GM23338 (cell line): ENCODE measurements around the gene GBP6. TPM values are rescaled to one million over a fixed set of nuclear protein-coding genes. Genes with fewer than 3 reads are reported as not detected.

Experiments used
- ATAC-seq: fragments of 200-7000 bp; cut with Tn5 transposase; 3 replicates; pipeline ENCODE4 v1.9.1; 2020
- DNase-seq: peaks from one replicate; pipeline ENCODE4 v3.0.0-alpha.2; 2015; ENCODE audit warnings: low spot score
- H2AFZ ChIP-seq: fragments of 200-600 bp; sonication (generic); 2 replicates; pipeline ENCODE4 v1.8.0; 2016; ENCODE audit warnings: antibody characterized with exemption, mild to moderate bottlenecking, moderate library complexity
- H3F3A ChIP-seq: fragments of 200-600 bp; sonication (generic); replicated peaks from 2 replicates; pipeline ENCODE4 v1.8.0; 2017; ENCODE audit warnings: antibody characterized with exemption, mixed run types, low read depth
- H3K27ac ChIP-seq: fragments of 200-600 bp; sonication (generic); 2 replicates; pipeline ENCODE4 v1.6.1; 2016; ENCODE audit warnings: low read depth
- H3K27me3 ChIP-seq: fragments of 200-600 bp; sonication (generic); 2 replicates; pipeline ENCODE4 v1.8.0; 2016; ENCODE audit warnings: mild to moderate bottlenecking, mixed run types, moderate library complexity; ENCODE audit not compliant: insufficient read depth
- H3K36me3 ChIP-seq: fragments of 200-600 bp; sonication (generic); 2 replicates; pipeline ENCODE4 v1.8.0; 2016; ENCODE audit warnings: mild to moderate bottlenecking; ENCODE audit not compliant: insufficient read depth
- H3K4me1 ChIP-seq: fragments of 200-600 bp; sonication (generic); 2 replicates; pipeline ENCODE4 v1.8.0; 2016; ENCODE audit warnings: mild to moderate bottlenecking, moderate library complexity; ENCODE audit not compliant: insufficient read depth
- H3K4me2 ChIP-seq: fragments of 200-600 bp; sonication (generic); 2 replicates; pipeline ENCODE4 v1.7.1; 2017; ENCODE audit warnings: mixed run types
- H3K4me3 ChIP-seq: fragments of 200-600 bp; sonication (generic); 2 replicates; pipeline ENCODE4 v1.6.1; 2016; ENCODE audit warnings: mixed run types
- H3K79me2 ChIP-seq: fragments of 200-600 bp; sonication (generic); replicated peaks from 2 replicates; pipeline ENCODE4 v1.8.0; 2017; ENCODE audit warnings: mild to moderate bottlenecking; ENCODE audit not compliant: insufficient read depth
- H3K9me2 ChIP-seq: fragments of 200-600 bp; sonication (generic); 2 replicates; pipeline ENCODE4 v1.8.0; 2017; ENCODE audit not compliant: insufficient read depth
- H4K20me1 ChIP-seq: fragments of 200-600 bp; sonication (generic); replicated peaks from 2 replicates; pipeline ENCODE4 v1.8.0; 2017; ENCODE audit warnings: mild to moderate bottlenecking; ENCODE audit not compliant: insufficient read depth
- H3K27ac Mint-ChIP-seq: 2 replicates; pipeline ENCODE4 v1.8.0; 2020; ENCODE audit warnings: inconsistent platforms, mild to moderate bottlenecking, moderate library complexity, mixed read lengths
- H3K27me3 Mint-ChIP-seq: 3 replicates; pipeline ENCODE4 v1.8.0; 2022; ENCODE audit warnings: low read depth, mild to moderate bottlenecking, moderate library complexity, mixed read lengths, inconsistent platforms; ENCODE audit not compliant: insufficient read depth, poor library complexity
- H3K36me3 Mint-ChIP-seq: 3 replicates; pipeline ENCODE4 v1.8.0; 2021; ENCODE audit warnings: low read depth, mild to moderate bottlenecking, inconsistent platforms, moderate library complexity, mixed read lengths
- H3K4me1 Mint-ChIP-seq: 3 replicates; pipeline ENCODE4 v1.8.0; 2020; ENCODE audit warnings: mild to moderate bottlenecking, inconsistent platforms, mixed read lengths
- H3K4me3 Mint-ChIP-seq: 3 replicates; pipeline ENCODE4 v1.8.0; 2021; ENCODE audit warnings: moderate library complexity, mild to moderate bottlenecking, inconsistent platforms, mixed read lengths
- H3K9me3 Mint-ChIP-seq: 3 replicates; pipeline ENCODE4 v1.8.0; 2020; ENCODE audit warnings: moderate library complexity, mild to moderate bottlenecking, inconsistent platforms, mixed read lengths
- CREB1 ChIP-seq: fragments of 250-450 bp; sonication (Bioruptor Pico); IDR thresholded peaks from 2 replicates; pipeline ENCODE4 v1.5.0; 2020; ENCODE audit warnings: low read depth, mild to moderate bottlenecking, moderate library complexity
- CTCF ChIP-seq, 2 experiments: fragments of 200-600 bp in 1 of 2; sonication (generic) in 1 of 2; conservative IDR thresholded peaks; 2 replicates each; pipeline versions ENCODE4 v1.5.1 to v1.6.1; 2016 to 2017; ENCODE audit warnings: antibody characterized with exemption in 2 of 2, low read depth in 2 of 2, mild to moderate bottlenecking in 2 of 2, moderate library complexity in 1 of 2
- ETS1 ChIP-seq: IDR thresholded peaks from 2 replicates; pipeline ENCODE4 v1.6.1; 2016; ENCODE audit warnings: antibody characterized with exemption
- EZH2 ChIP-seq: fragments of 200-600 bp; sonication (generic); IDR thresholded peaks from one replicate; pipeline ENCODE4 v1.8.0; 2017; ENCODE audit warnings: antibody characterized with exemption, mild to moderate bottlenecking, low read depth; ENCODE audit not compliant: unreplicated experiment
- EZH2phosphoT487 ChIP-seq: fragments of 200-600 bp; sonication (generic); IDR thresholded peaks from one replicate; pipeline ENCODE4 v1.8.1; 2018; ENCODE audit warnings: antibody characterized with exemption; ENCODE audit not compliant: unreplicated experiment
- JUNB ChIP-seq: IDR thresholded peaks from one replicate; pipeline ENCODE4 v1.6.1; 2016; ENCODE audit warnings: antibody characterized with exemption; ENCODE audit not compliant: unreplicated experiment
- NANOG ChIP-seq: IDR thresholded peaks from 2 replicates; pipeline ENCODE4 v1.6.1; 2016; ENCODE audit warnings: antibody characterized with exemption, borderline replicate concordance
- POLR2AphosphoS5 ChIP-seq: IDR thresholded peaks from 2 replicates; pipeline ENCODE4 v1.6.1; 2016; ENCODE audit warnings: antibody characterized with exemption, low read depth
- REST ChIP-seq: IDR thresholded peaks from one replicate; pipeline ENCODE4 v1.6.1; 2018; ENCODE audit warnings: antibody characterized with exemption; ENCODE audit not compliant: unreplicated experiment
- STAT1 ChIP-seq: IDR thresholded peaks from one replicate; pipeline ENCODE4 v1.6.1; 2016; ENCODE audit warnings: antibody characterized with exemption; ENCODE audit not compliant: unreplicated experiment
- ZNF114 ChIP-seq: fragments of 250-450 bp; sonication (Bioruptor Pico); IDR thresholded peaks from 2 replicates; pipeline ENCODE4 v1.5.0; 2020; ENCODE audit warnings: mild to moderate bottlenecking, moderate library complexity
- ZNF331 ChIP-seq: fragments of 250-450 bp; sonication (Bioruptor Pico); IDR thresholded peaks from 2 replicates; pipeline ENCODE4 v1.5.0; 2020; ENCODE audit warnings: low read depth, mild to moderate bottlenecking, moderate library complexity
- polyA plus RNA-seq: library from polyadenylated mRNA; unstranded; fragments of >200 nt; fragmentation: Nextera tagmentation; extraction: Ambion mirVana; gene quantifications from 2 replicates; pipeline ENCODE4 v1.2.1, GENCODE V29; 2016
- total RNA-seq: library from RNA; depleted of rRNA; stranded (reverse); fragments of >200 nt; shearing (Covaris generic); gene quantifications from 2 replicates; pipeline ENCODE4 v1.2.3, GENCODE V29; 2014
- TF ChIP-seq, protein P1 (sequence below): fragments of 250-450 bp; sonication (Bioruptor Pico); IDR thresholded peaks from 2 replicates; pipeline ENCODE4 v1.5.0; 2020; ENCODE audit warnings: mild to moderate bottlenecking, moderate library complexity

GBP6 gene
- total and polyA plus RNA-seq, 2 experiments from 2014 or later: not detected

DNA sequence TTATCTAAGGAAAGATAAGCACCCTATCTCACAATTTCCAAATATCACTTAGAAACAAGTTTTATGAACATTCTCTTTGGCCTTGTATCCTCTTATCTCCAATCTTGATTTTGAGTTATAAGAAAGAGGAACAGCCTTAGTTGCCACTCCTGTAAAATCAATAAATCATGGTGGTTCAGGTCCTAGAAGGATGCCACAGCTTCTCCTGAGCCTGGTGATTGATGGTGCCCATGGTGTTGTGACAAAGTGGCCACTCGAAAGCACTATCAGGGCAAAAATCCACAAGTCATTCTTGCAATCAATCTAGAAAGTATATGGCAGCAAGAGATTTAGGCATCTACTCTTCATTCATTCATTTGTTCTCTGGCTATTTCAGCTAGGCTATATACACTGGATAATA is 27.8 kb downstream of the GBP6 start (continued):
- no peak for TF ChIP-seq POLR2AphosphoS5

GRCh38 chr1:89394851-89395250 is 31.0 kb downstream of the GBP6 start:
- Histone ChIP-seq H3K79me2 (no peaks in the 10 kb centered on the region), H3K4me1 (no peaks in the 10 kb centered on the region), H3K27me3 (no peaks in the 10 kb centered on the region), H3K27ac (no peak overlapping the region), H3K4me2 (no peak overlapping the region), H3K36me3 (no peaks in the 10 kb centered on the region), H4K20me1 (no peaks in the 10 kb centered on the region), H3K9me2 (peaks cover 4% of the 10 kb centered on the region; the same call in 1 of the 2 replicates), H2AFZ (no peak overlapping the region), H3F3A (no peaks in the 10 kb centered on the region), H3K4me3 (no peak overlapping the region)
- no peak overlapping the region for H3K4me3 Mint-ChIP-seq
- no peaks in the 10 kb centered on the region for H3K4me1 Mint-ChIP-seq
- H3K36me3 Mint-ChIP-seq: no peaks in the 10 kb centered on the region
- H3K27ac Mint-ChIP-seq: no peak overlapping the region
- H3K9me3 Mint-ChIP-seq: peaks cover 8% of the 10 kb centered on the region; the same call in 2 of the 3 replicates
- peaks cover 6% of the 10 kb centered on the region for H3K27me3 Mint-ChIP-seq
- ATAC-seq (no peak), DNase-seq (no peak)
- TF ChIP-seq EZH2: no peak
- TF ChIP-seq, protein P1, sequence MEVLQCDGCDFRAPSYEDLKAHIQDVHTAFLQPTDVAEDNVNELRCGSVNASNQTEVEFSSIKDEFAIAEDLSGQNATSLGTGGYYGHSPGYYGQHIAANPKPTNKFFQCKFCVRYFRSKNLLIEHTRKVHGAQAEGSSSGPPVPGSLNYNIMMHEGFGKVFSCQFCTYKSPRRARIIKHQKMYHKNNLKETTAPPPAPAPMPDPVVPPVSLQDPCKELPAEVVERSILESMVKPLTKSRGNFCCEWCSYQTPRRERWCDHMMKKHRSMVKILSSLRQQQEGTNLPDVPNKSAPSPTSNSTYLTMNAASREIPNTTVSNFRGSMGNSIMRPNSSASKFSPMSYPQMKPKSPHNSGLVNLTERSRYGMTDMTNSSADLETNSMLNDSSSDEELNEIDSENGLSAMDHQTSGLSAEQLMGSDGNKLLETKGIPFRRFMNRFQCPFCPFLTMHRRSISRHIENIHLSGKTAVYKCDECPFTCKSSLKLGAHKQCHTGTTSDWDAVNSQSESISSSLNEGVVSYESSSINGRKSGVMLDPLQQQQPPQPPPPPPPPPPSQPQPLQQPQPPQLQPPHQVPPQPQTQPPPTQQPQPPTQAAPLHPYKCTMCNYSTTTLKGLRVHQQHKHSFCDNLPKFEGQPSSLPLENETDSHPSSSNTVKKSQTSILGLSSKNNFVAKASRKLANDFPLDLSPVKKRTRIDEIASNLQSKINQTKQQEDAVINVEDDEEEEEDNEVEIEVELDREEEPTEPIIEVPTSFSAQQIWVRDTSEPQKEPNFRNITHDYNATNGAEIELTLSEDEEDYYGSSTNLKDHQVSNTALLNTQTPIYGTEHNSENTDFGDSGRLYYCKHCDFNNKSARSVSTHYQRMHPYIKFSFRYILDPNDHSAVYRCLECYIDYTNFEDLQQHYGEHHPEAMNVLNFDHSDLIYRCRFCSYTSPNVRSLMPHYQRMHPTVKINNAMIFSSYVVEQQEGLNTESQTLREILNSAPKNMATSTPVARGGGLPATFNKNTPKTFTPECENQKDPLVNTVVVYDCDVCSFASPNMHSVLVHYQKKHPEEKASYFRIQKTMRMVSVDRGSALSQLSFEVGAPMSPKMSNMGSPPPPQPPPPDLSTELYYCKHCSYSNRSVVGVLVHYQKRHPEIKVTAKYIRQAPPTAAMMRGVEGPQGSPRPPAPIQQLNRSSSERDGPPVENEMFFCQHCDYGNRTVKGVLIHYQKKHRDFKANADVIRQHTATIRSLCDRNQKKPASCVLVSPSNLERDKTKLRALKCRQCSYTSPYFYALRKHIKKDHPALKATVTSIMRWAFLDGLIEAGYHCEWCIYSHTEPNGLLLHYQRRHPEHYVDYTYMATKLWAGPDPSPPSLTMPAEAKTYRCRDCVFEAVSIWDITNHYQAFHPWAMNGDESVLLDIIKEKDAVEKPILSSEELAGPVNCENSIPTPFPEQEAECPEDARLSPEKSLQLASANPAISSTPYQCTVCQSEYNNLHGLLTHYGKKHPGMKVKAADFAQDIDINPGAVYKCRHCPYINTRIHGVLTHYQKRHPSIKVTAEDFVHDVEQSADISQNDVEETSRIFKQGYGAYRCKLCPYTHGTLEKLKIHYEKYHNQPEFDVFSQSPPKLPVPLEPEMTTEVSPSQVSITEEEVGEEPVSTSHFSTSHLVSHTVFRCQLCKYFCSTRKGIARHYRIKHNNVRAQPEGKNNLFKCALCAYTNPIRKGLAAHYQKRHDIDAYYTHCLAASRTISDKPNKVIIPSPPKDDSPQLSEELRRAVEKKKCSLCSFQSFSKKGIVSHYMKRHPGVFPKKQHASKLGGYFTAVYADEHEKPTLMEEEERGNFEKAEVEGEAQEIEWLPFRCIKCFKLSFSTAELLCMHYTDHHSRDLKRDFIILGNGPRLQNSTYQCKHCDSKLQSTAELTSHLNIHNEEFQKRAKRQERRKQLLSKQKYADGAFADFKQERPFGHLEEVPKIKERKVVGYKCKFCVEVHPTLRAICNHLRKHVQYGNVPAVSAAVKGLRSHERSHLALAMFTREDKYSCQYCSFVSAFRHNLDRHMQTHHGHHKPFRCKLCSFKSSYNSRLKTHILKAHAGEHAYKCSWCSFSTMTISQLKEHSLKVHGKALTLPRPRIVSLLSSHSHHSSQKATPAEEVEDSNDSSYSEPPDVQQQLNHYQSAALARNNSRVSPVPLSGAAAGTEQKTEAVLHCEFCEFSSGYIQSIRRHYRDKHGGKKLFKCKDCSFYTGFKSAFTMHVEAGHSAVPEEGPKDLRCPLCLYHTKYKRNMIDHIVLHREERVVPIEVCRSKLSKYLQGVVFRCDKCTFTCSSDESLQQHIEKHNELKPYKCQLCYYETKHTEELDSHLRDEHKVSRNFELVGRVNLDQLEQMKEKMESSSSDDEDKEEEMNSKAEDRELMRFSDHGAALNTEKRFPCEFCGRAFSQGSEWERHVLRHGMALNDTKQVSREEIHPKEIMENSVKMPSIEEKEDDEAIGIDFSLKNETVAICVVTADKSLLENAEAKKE (CRISPR knock-in tag): no peak
- TF ChIP-seq ZNF331 (CRISPR knock-in tag): no peak
- no peak for TF ChIP-seq JUNB
- TF ChIP-seq REST: no peak
- TF ChIP-seq NANOG: no peak
- no peak for TF ChIP-seq POLR2AphosphoS5
- no peak for TF ChIP-seq ETS1
- TF ChIP-seq EZH2phosphoT487: no peak
- no peak for TF ChIP-seq ZNF114
- no peak for TF ChIP-seq CTCF (conservative IDR thresholded peaks at IDR 0.05; ENCODE audit: low read depth in 2 of 2)
- no peak for TF ChIP-seq CREB1
- no peak for TF ChIP-seq STAT1
